Activated CD4-positive, alpha-beta T cell treated with anti-CD3 and anti-CD28 coated beads for 4 hours (primary cell): ENCODE results near the gene NEDD1.

Source experiments
- DNase-seq, 2 donors: peaks; one replicate each; pipeline ENCODE4 v3.0.0-alpha.2; 2020

The NEDD1 gene

GRCh38 chr12:96906849-96907670, at the start of gene NEDD1:
TSS of gene NEDD1 (plus strand) at chr12:96907257. CDS start at chr12:96909760, 2,503 bp downstream.
- peak; percentile 74 to 77 for DNase-seq

GRCh38 chr12:96858162-96858561, 48.9 kb upstream of the NEDD1 start:
- no peak for DNase-seq

GRCh38 chr12:96861656-96862055, 45.4 kb upstream of the NEDD1 start:
- DNase-seq, result no peak

- DNase-seq, result no peak
Observed at GRCh38 chr12:96862326-96862725, 44.7 kb upstream of the NEDD1 start.

GRCh38 chr12:96864335-96864734, 42.7 kb upstream of the NEDD1 start:
- DNase-seq, result no peak

GRCh38 chr12:96866801-96867590, 40.1 kb upstream of the NEDD1 start:
- no peak for DNase-seq

- no peak for DNase-seq
Observed at GRCh38 chr12:96870946-96871345, 36.1 kb upstream of the NEDD1 start.

GRCh38 chr12:96872961-96873360, 34.1 kb upstream of the NEDD1 start:
- no peak for DNase-seq

GRCh38 chr12:96874211-96874610, 32.8 kb upstream of the NEDD1 start:
- no peak for DNase-seq

- DNase-seq, result no peak
Observed at GRCh38 chr12:96876966-96877365, 30.1 kb upstream of the NEDD1 start.

- no peak for DNase-seq
Observed at GRCh38 chr12:96878704-96879103, 28.4 kb upstream of the NEDD1 start.

- no peak for DNase-seq
Observed at GRCh38 chr12:96879301-96879700, 27.8 kb upstream of the NEDD1 start.

- no peak for DNase-seq
Observed at GRCh38 chr12:96880220-96880619, 26.8 kb upstream of the NEDD1 start.

GRCh38 chr12:96881608-96882007, 25.4 kb upstream of the NEDD1 start:
- DNase-seq, result no peak

GRCh38 chr12:96882862-96883261, 24.2 kb upstream of the NEDD1 start:
- no peak for DNase-seq

- DNase-seq, result no peak
Observed at GRCh38 chr12:96883571-96883970, 23.5 kb upstream of the NEDD1 start.

- DNase-seq, result no peak
Observed at GRCh38 chr12:96886998-96887677, 19.9 kb upstream of the NEDD1 start.

GRCh38 chr12:96889273-96889933, 17.7 kb upstream of the NEDD1 start:
- DNase-seq, result no peak

GRCh38 chr12:96890331-96890730, 16.7 kb upstream of the NEDD1 start:
- no peak for DNase-seq

GRCh38 chr12:96892104-96892503, 15.0 kb upstream of the NEDD1 start:
- no peak for DNase-seq

GRCh38 chr12:96897421-96897820, 9.6 kb upstream of the NEDD1 start:
- DNase-seq, result no peak

- DNase-seq, result no peak
Observed at GRCh38 chr12:96901175-96901574, 5.9 kb upstream of the NEDD1 start.

GRCh38 chr12:96902076-96902475, 5.0 kb upstream of the NEDD1 start:
- no peak for DNase-seq
